ENCODE results near the gene KDR.

KDR gene

GRCh38 chr4:55068522-55068921 is 56.9 kb downstream of the KDR start:
- no peak overlapping the region for H3K27ac ChIP-seq (ENCODE audit: low read depth in 2 of 2, low read length in 2 of 2)
- H3K4me1 ChIP-seq (ENCODE audit: control insufficient read depth in 2 of 2, insufficient read depth in 2 of 2, low read length in 2 of 2): no peaks in the 10 kb centered on the region
- no peak overlapping the region for H3K9ac ChIP-seq (ENCODE audit: low read depth in 1 of 2, low read length in 2 of 2)
- no peaks in the 10 kb centered on the region for H3K27me3 ChIP-seq (ENCODE audit: control insufficient read depth in 2 of 2, insufficient read depth in 2 of 2, low read length in 2 of 2)
- no peak overlapping the region for H3K4me3 ChIP-seq (ENCODE audit: low read length in 2 of 2)
- no peaks in the 10 kb centered on the region for H3K9me3 ChIP-seq (ENCODE audit: control insufficient read depth in 2 of 2, low read length in 2 of 2)
- H3K36me3 ChIP-seq (ENCODE audit: control insufficient read depth in 2 of 2, insufficient read depth in 2 of 2, low read length in 2 of 2): no peaks in the 10 kb centered on the region

DNA sequence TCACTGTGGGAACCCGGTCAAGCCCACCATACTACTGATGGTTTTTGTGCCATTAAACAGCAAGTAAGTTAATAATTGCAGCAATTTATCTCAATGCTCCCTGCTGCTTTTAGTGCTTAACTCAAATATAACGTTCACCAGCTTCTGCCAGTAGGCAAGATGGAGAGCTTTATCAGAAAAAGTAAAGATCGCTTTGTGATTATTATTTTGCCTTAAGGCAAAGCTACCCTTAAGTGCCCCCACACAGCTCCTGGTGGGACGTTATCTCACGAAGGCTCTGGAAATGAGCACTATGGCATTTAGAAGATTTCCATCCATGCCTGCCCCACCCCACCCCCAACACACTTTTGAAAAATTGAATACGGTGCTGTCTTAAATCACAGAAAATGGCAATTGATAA is 59.4 kb downstream of the KDR start:
- Histone ChIP-seq H3K36me3 (ENCODE audit: control insufficient read depth in 2 of 2, insufficient read depth in 2 of 2, low read length in 2 of 2) (no peaks in the 10 kb centered on the region), H3K9ac (ENCODE audit: low read depth in 1 of 2, low read length in 2 of 2) (no peak overlapping the region), H3K4me3 (ENCODE audit: low read length in 2 of 2) (no peak overlapping the region), H3K27me3 (ENCODE audit: control insufficient read depth in 2 of 2, insufficient read depth in 2 of 2, low read length in 2 of 2) (no peaks in the 10 kb centered on the region), H3K27ac (ENCODE audit: low read depth in 2 of 2, low read length in 2 of 2) (no peak overlapping the region), H3K9me3 (ENCODE audit: control insufficient read depth in 2 of 2, low read length in 2 of 2) (no peaks in the 10 kb centered on the region), H3K4me1 (ENCODE audit: control insufficient read depth in 2 of 2, insufficient read depth in 2 of 2, low read length in 2 of 2) (no peaks in the 10 kb centered on the region)

DNA sequence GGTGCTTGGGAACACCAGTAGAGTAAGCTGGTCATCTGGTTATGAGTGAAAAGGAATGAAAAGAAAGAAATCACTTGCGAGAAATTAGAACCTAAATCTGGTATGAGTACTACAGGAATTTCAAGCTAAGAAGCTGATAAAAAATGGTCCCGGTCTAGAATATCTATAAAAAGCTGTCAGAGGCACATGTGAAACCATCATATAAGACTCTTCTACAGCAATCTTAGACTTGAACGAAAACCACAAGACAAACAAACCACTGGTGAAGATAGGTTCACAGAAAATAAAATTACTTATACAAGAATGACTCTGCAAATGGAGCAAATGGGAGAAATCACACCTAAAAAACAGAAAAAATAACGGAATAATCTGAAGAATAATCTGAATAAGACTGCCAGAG is 69.9 kb downstream of the KDR start:
- H3K4me3 ChIP-seq (ENCODE audit: low read length in 2 of 2): no peak overlapping the region
- H3K27me3 ChIP-seq (ENCODE audit: control insufficient read depth in 2 of 2, insufficient read depth in 2 of 2, low read length in 2 of 2): no peaks in the 10 kb centered on the region
- no peak overlapping the region for H3K9ac ChIP-seq (ENCODE audit: low read depth in 1 of 2, low read length in 2 of 2)
- H3K36me3 ChIP-seq (ENCODE audit: control insufficient read depth in 2 of 2, insufficient read depth in 2 of 2, low read length in 2 of 2): no peaks in the 10 kb centered on the region
- no peaks in the 10 kb centered on the region for H3K9me3 ChIP-seq (ENCODE audit: control insufficient read depth in 2 of 2, low read length in 2 of 2)
- H3K27ac ChIP-seq (ENCODE audit: low read depth in 2 of 2, low read length in 2 of 2): no peak overlapping the region
- H3K4me1 ChIP-seq (ENCODE audit: control insufficient read depth in 2 of 2, insufficient read depth in 2 of 2, low read length in 2 of 2): no peaks in the 10 kb centered on the region

DNA sequence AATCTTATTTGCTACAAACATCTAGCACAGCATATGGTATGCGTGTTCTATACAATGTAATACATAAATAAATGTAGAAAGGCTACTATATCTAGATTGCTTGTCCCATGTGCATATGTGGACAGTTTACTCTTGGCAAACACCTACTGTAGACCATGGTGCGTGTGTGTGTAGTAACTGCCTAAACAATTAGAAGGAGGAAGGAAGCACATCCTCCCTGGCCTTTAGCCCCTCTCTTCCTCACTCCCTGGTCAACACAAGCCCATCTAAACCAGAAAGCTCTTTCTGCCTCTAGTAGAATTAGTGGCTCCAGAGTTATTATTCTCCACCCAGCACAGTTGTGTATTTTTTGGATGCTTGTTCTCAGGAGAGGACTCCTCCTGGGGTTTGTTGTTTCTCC is 73.9 kb downstream of the KDR start:
- no peak overlapping the region for H3K4me3 ChIP-seq (ENCODE audit: low read length in 2 of 2)
- no peaks in the 10 kb centered on the region for H3K4me1 ChIP-seq (ENCODE audit: control insufficient read depth in 2 of 2, insufficient read depth in 2 of 2, low read length in 2 of 2)
- H3K27ac ChIP-seq (ENCODE audit: low read depth in 2 of 2, low read length in 2 of 2): no peak overlapping the region
- no peaks in the 10 kb centered on the region for H3K36me3 ChIP-seq (ENCODE audit: control insufficient read depth in 2 of 2, insufficient read depth in 2 of 2, low read length in 2 of 2)
- no peak overlapping the region for H3K9ac ChIP-seq (ENCODE audit: low read depth in 1 of 2, low read length in 2 of 2)
- H3K9me3 ChIP-seq (ENCODE audit: control insufficient read depth in 2 of 2, low read length in 2 of 2): no peaks in the 10 kb centered on the region
- H3K27me3 ChIP-seq (ENCODE audit: control insufficient read depth in 2 of 2, insufficient read depth in 2 of 2, low read length in 2 of 2): no peaks in the 10 kb centered on the region

- Histone ChIP-seq H3K27me3 (ENCODE audit: control insufficient read depth in 2 of 2, insufficient read depth in 2 of 2, low read length in 2 of 2) (no peaks in the 10 kb centered on the region), H3K4me1 (ENCODE audit: control insufficient read depth in 2 of 2, insufficient read depth in 2 of 2, low read length in 2 of 2) (no peaks in the 10 kb centered on the region), H3K36me3 (ENCODE audit: control insufficient read depth in 2 of 2, insufficient read depth in 2 of 2, low read length in 2 of 2) (no peaks in the 10 kb centered on the region), H3K4me3 (ENCODE audit: low read length in 2 of 2) (no peak overlapping the region), H3K27ac (ENCODE audit: low read depth in 2 of 2, low read length in 2 of 2) (no peak overlapping the region), H3K9me3 (ENCODE audit: control insufficient read depth in 2 of 2, low read length in 2 of 2) (no peaks in the 10 kb centered on the region), H3K9ac (ENCODE audit: low read depth in 1 of 2, low read length in 2 of 2) (no peak overlapping the region)
Observed at GRCh38 chr4:55050418-55050950, 74.9 kb downstream of the KDR start.

- no peaks in the 10 kb centered on the region for H3K9me3 ChIP-seq (ENCODE audit: control insufficient read depth in 2 of 2, low read length in 2 of 2)
- no peak overlapping the region for H3K4me3 ChIP-seq (ENCODE audit: low read length in 2 of 2)
- no peaks in the 10 kb centered on the region for H3K4me1 ChIP-seq (ENCODE audit: control insufficient read depth in 2 of 2, insufficient read depth in 2 of 2, low read length in 2 of 2)
- no peak overlapping the region for H3K27ac ChIP-seq (ENCODE audit: low read depth in 2 of 2, low read length in 2 of 2)
- H3K9ac ChIP-seq (ENCODE audit: low read depth in 1 of 2, low read length in 2 of 2): no peak overlapping the region
- H3K36me3 ChIP-seq (ENCODE audit: control insufficient read depth in 2 of 2, insufficient read depth in 2 of 2, low read length in 2 of 2): no peaks in the 10 kb centered on the region
- H3K27me3 ChIP-seq (ENCODE audit: control insufficient read depth in 2 of 2, insufficient read depth in 2 of 2, low read length in 2 of 2): no peaks in the 10 kb centered on the region
Observed at GRCh38 chr4:55038176-55038890, 87.1 kb downstream of the KDR start.

- H3K27ac ChIP-seq (ENCODE audit: low read depth in 2 of 2, low read length in 2 of 2): no peak overlapping the region
- H3K9me3 ChIP-seq (ENCODE audit: control insufficient read depth in 2 of 2, low read length in 2 of 2): no peaks in the 10 kb centered on the region
- H3K4me1 ChIP-seq (ENCODE audit: control insufficient read depth in 2 of 2, insufficient read depth in 2 of 2, low read length in 2 of 2): no peaks in the 10 kb centered on the region
- H3K36me3 ChIP-seq (ENCODE audit: control insufficient read depth in 2 of 2, insufficient read depth in 2 of 2, low read length in 2 of 2): no peaks in the 10 kb centered on the region
- H3K27me3 ChIP-seq (ENCODE audit: control insufficient read depth in 2 of 2, insufficient read depth in 2 of 2, low read length in 2 of 2): no peaks in the 10 kb centered on the region
- H3K9ac ChIP-seq (ENCODE audit: low read depth in 1 of 2, low read length in 2 of 2): no peak overlapping the region
- H3K4me3 ChIP-seq (ENCODE audit: low read length in 2 of 2): no peak overlapping the region
Observed at GRCh38 chr4:55037728-55038127, 87.7 kb downstream of the KDR start.

GRCh38 chr4:55036405-55036804 is 89.0 kb downstream of the KDR start:
- Histone ChIP-seq H3K36me3 (ENCODE audit: control insufficient read depth in 2 of 2, insufficient read depth in 2 of 2, low read length in 2 of 2) (no peaks in the 10 kb centered on the region), H3K27ac (ENCODE audit: low read depth in 2 of 2, low read length in 2 of 2) (no peak overlapping the region), H3K4me1 (ENCODE audit: control insufficient read depth in 2 of 2, insufficient read depth in 2 of 2, low read length in 2 of 2) (no peaks in the 10 kb centered on the region), H3K27me3 (ENCODE audit: control insufficient read depth in 2 of 2, insufficient read depth in 2 of 2, low read length in 2 of 2) (no peaks in the 10 kb centered on the region), H3K4me3 (ENCODE audit: low read length in 2 of 2) (no peak overlapping the region), H3K9ac (ENCODE audit: low read depth in 1 of 2, low read length in 2 of 2) (no peak overlapping the region), H3K9me3 (ENCODE audit: control insufficient read depth in 2 of 2, low read length in 2 of 2) (no peaks in the 10 kb centered on the region)

- Histone ChIP-seq H3K9me3 (ENCODE audit: control insufficient read depth in 2 of 2, low read length in 2 of 2) (no peaks in the 10 kb centered on the region), H3K36me3 (ENCODE audit: control insufficient read depth in 2 of 2, insufficient read depth in 2 of 2, low read length in 2 of 2) (no peaks in the 10 kb centered on the region), H3K4me1 (ENCODE audit: control insufficient read depth in 2 of 2, insufficient read depth in 2 of 2, low read length in 2 of 2) (no peaks in the 10 kb centered on the region), H3K4me3 (ENCODE audit: low read length in 2 of 2) (no peak overlapping the region), H3K9ac (ENCODE audit: low read depth in 1 of 2, low read length in 2 of 2) (no peak overlapping the region), H3K27me3 (ENCODE audit: control insufficient read depth in 2 of 2, insufficient read depth in 2 of 2, low read length in 2 of 2) (no peaks in the 10 kb centered on the region), H3K27ac (ENCODE audit: low read depth in 2 of 2, low read length in 2 of 2) (no peak overlapping the region)
Observed at GRCh38 chr4:55035892-55036291, 89.5 kb downstream of the KDR start.

DNA sequence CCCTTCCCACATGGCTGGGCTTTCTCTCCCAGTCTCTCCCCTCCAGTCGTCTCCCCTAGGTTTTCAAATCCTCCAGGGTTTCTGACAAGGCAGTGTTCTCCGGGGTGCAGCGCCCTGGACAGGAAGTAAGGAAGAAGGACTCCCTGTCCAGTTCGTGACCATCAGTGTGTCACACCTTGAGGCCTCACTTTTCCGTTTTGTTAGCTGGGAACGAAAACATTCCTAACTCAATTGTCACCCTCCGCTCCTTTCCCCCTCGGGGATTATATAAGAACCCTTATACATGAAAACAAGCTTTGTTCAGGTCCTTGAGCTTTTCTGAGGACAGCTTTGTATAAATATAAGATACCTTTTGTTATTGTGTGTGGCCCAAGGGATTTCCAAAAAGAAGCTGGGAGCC is 92.1 kb downstream of the KDR start:
- Histone ChIP-seq H3K27me3 (ENCODE audit: control insufficient read depth in 2 of 2, insufficient read depth in 2 of 2, low read length in 2 of 2) (no peaks in the 10 kb centered on the region), H3K9me3 (ENCODE audit: control insufficient read depth in 2 of 2, low read length in 2 of 2) (no peaks in the 10 kb centered on the region), H3K36me3 (ENCODE audit: control insufficient read depth in 2 of 2, insufficient read depth in 2 of 2, low read length in 2 of 2) (no peaks in the 10 kb centered on the region), H3K27ac (ENCODE audit: low read depth in 2 of 2, low read length in 2 of 2) (no peak overlapping the region), H3K9ac (ENCODE audit: low read depth in 1 of 2, low read length in 2 of 2) (no peak overlapping the region), H3K4me1 (ENCODE audit: control insufficient read depth in 2 of 2, insufficient read depth in 2 of 2, low read length in 2 of 2) (no peaks in the 10 kb centered on the region), H3K4me3 (ENCODE audit: low read length in 2 of 2) (no peak overlapping the region)

Data from mucosa of rectum (tissue), 2 donors.